IMR-90 (cell line): ENCODE data around the gene SPATA3. TPM values are rescaled to one million over a fixed set of nuclear protein-coding genes. Genes with fewer than 3 reads are reported as not detected.

Experiments
- ATAC-seq: fragments of 200-7000 bp; cut with Tn5 transposase; 2 replicates; pipeline ENCODE4 v1.9.1; 2020; ENCODE audit warnings: low read depth, mild to moderate bottlenecking, moderate library complexity
- BruUV-seq: library from RNA; stranded (reverse); fragments of 400-500 nt; replicated peaks from 2 replicates; lab custom pipeline; 2021; lab: Mats Ljungman, UMichigan
- CTCF ChIA-PET: fragments of 300-600 bp; formaldehyde crosslinking; extraction: SDS; loops from one replicate; lab custom pipeline; 2021; ENCODE audit warnings: antibody characterized with exemption; lab: Yijun Ruan, JAX
- POLR2A ChIA-PET: fragments of 300-600 bp; sonication (Branson Sonifier 250); formaldehyde crosslinking; loops from one replicate; lab custom pipeline; 2022; ENCODE audit warnings: antibody characterized with exemption; ENCODE audit not compliant: unreplicated experiment; lab: Charles Lee
- DNase-seq: peaks from one replicate; pipeline ENCODE4 v3.0.0; 2013
- H2AFZ ChIP-seq: replicated peaks from 2 replicates; pipeline ENCODE3; 2013; ENCODE audit warnings: low read length, mild to moderate bottlenecking; ENCODE audit not compliant: poor library complexity
- H2AK5ac ChIP-seq: 2 replicates; pipeline ENCODE4 v1.6.1; 2013; ENCODE audit warnings: low read depth, low read length, inconsistent platforms
- H2AK9ac ChIP-seq: replicated peaks from 2 replicates; pipeline ENCODE3; 2013; ENCODE audit warnings: mild to moderate bottlenecking, low read depth, low read length, moderate library complexity; ENCODE audit not compliant: poor library complexity
- H2BK120ac ChIP-seq: 2 replicates; pipeline ENCODE4 v1.6.1; 2013; ENCODE audit warnings: low read depth, low read length, inconsistent platforms
- H2BK15ac ChIP-seq: 3 replicates; pipeline ENCODE4 v1.6.1; 2013; ENCODE audit warnings: low read depth, low read length, inconsistent platforms
- H2BK20ac ChIP-seq: 2 replicates; pipeline ENCODE4 v1.6.1; 2013; ENCODE audit warnings: low read depth, mild to moderate bottlenecking, inconsistent platforms, low read length, moderate library complexity
- H2BK5ac ChIP-seq: 2 replicates; pipeline ENCODE4 v1.6.1; 2013; ENCODE audit warnings: mild to moderate bottlenecking, low read depth, low read length, inconsistent platforms; ENCODE audit not compliant: poor library complexity, severe bottlenecking
- H3K14ac ChIP-seq: replicated peaks from 2 replicates; pipeline ENCODE4 v1.6.1; 2013; ENCODE audit warnings: low read depth, low read length, inconsistent platforms
- H3K18ac ChIP-seq: 2 replicates; pipeline ENCODE4 v1.6.1; 2013; ENCODE audit warnings: low read depth, low read length, control low read depth
- H3K23ac ChIP-seq: 2 replicates; pipeline ENCODE4 v1.6.1; 2013; ENCODE audit warnings: low read depth, low read length, inconsistent platforms
- H3K27ac ChIP-seq: 2 replicates; pipeline ENCODE4 v1.5.1; 2013; ENCODE audit warnings: mild to moderate bottlenecking, control low read depth, low read length; ENCODE audit not compliant: insufficient read depth
- H3K27me3 ChIP-seq: 2 replicates; pipeline ENCODE4 v1.6.1; 2013; ENCODE audit warnings: low read length; ENCODE audit not compliant: control insufficient read depth, insufficient read depth
- H3K36me3 ChIP-seq: 2 replicates; pipeline ENCODE4 v1.6.1; 2013; ENCODE audit warnings: low read length, mixed read lengths; ENCODE audit not compliant: control insufficient read depth, insufficient read depth
- H3K4ac ChIP-seq: 2 replicates; pipeline ENCODE4 v1.6.1; 2013; ENCODE audit warnings: low read depth, low read length, inconsistent platforms
- H3K4me1 ChIP-seq: 2 replicates; pipeline ENCODE4 v1.6.1; 2013; ENCODE audit warnings: low read length, mixed read lengths; ENCODE audit not compliant: control insufficient read depth, insufficient read depth
- H3K4me2 ChIP-seq: 2 replicates; pipeline ENCODE4 v1.6.1; 2013; ENCODE audit warnings: low read depth, mild to moderate bottlenecking, control low read depth, low read length, moderate library complexity
- H3K4me3 ChIP-seq: 2 replicates; pipeline ENCODE4 v1.5.1; 2013; ENCODE audit warnings: low read depth, mild to moderate bottlenecking, control low read depth, low read length, moderate library complexity; ENCODE audit not compliant: insufficient read depth
- H3K56ac ChIP-seq: 2 replicates; pipeline ENCODE4 v1.6.1; 2013; ENCODE audit warnings: low read length, inconsistent platforms; ENCODE audit not compliant: insufficient read depth; ENCODE audit errors: extremely low read depth
- H3K79me1 ChIP-seq, 2 experiments: 2 replicates each; pipeline ENCODE4 v1.6.1; 2013; ENCODE audit warnings: low read length in 2 of 2, inconsistent platforms in 1 of 2, low read depth in 1 of 2
- H3K9ac ChIP-seq: 2 replicates; pipeline ENCODE4 v1.6.1; 2013; ENCODE audit warnings: low read depth, low read length, control low read depth
- H3K9me1 ChIP-seq: 2 replicates; pipeline ENCODE4 v1.6.1; 2013; ENCODE audit warnings: low read length, inconsistent platforms; ENCODE audit not compliant: insufficient read depth
- H3K9me3 ChIP-seq: 2 replicates; pipeline ENCODE4 v1.6.1; 2013; ENCODE audit warnings: low read length; ENCODE audit not compliant: control insufficient read depth, insufficient read depth
- H4K20me1 ChIP-seq: 2 replicates; pipeline ENCODE4 v1.6.1; 2013; ENCODE audit warnings: low read length, inconsistent platforms; ENCODE audit not compliant: insufficient read depth
- H4K5ac ChIP-seq: 2 replicates; pipeline ENCODE4 v1.6.1; 2013; ENCODE audit warnings: mild to moderate bottlenecking, low read depth, low read length, control low read depth
- H4K8ac ChIP-seq, 2 experiments: 2 replicates each; pipeline ENCODE4 v1.6.1; 2013; ENCODE audit warnings: low read depth in 2 of 2, low read length in 2 of 2, control low read depth in 1 of 2, inconsistent platforms in 1 of 2
- H4K91ac ChIP-seq: 2 replicates; pipeline ENCODE4 v1.6.1; 2013; ENCODE audit warnings: low read depth, low read length, inconsistent platforms; ENCODE audit not compliant: insufficient read depth
- BHLHE40 ChIP-seq: fragments of 150-350 bp; IDR thresholded peaks from 2 replicates; pipeline ENCODE4 v1.6.1; 2016; ENCODE audit warnings: mild to moderate bottlenecking, low read depth, low read length
- CEBPB ChIP-seq: IDR thresholded peaks from 2 replicates; pipeline ENCODE4 v1.6.1; 2012; ENCODE audit warnings: low read depth, low read length, improper control_type of control experiment
- CHD1 ChIP-seq: IDR thresholded peaks from 2 replicates; pipeline ENCODE4 v1.6.1; 2012; ENCODE audit warnings: low read depth, low read length, improper control_type of control experiment
- FOS ChIP-seq: fragments of 150-350 bp; IDR thresholded peaks from 2 replicates; pipeline ENCODE4 v1.6.1; 2016; ENCODE audit warnings: low read depth, low read length
- MAFK ChIP-seq: IDR thresholded peaks from 2 replicates; pipeline ENCODE4 v1.6.1; 2012; ENCODE audit warnings: low read depth, low read length, improper control_type of control experiment
- MAZ ChIP-seq: IDR thresholded peaks from 2 replicates; pipeline ENCODE4 v1.6.1; 2012; ENCODE audit warnings: low read depth, mild to moderate bottlenecking, low read length, improper control_type of control experiment, moderate library complexity, borderline replicate concordance
- MXI1 ChIP-seq: IDR thresholded peaks from 2 replicates; pipeline ENCODE4 v1.6.1; 2012; ENCODE audit warnings: low read depth, mild to moderate bottlenecking, low read length, moderate library complexity, borderline replicate concordance
- NFE2L2 ChIP-seq: fragments of 150-350 bp; IDR thresholded peaks from 2 replicates; pipeline ENCODE4 v1.6.1; 2016; ENCODE audit warnings: low read depth, mild to moderate bottlenecking, low read length
- POLR2A ChIP-seq: IDR thresholded peaks from 2 replicates; pipeline ENCODE4 v1.6.1; 2012; ENCODE audit warnings: mild to moderate bottlenecking, low read depth, low read length
- RAD21 ChIP-seq: IDR thresholded peaks from 2 replicates; pipeline ENCODE4 v1.6.1; 2012; ENCODE audit warnings: low read length, improper control_type of control experiment
- RCOR1 ChIP-seq: IDR thresholded peaks from 2 replicates; pipeline ENCODE4 v1.6.1; 2012; ENCODE audit warnings: mild to moderate bottlenecking, low read length, improper control_type of control experiment; ENCODE audit not compliant: insufficient replicate concordance
- RFX5 ChIP-seq: IDR thresholded peaks from 2 replicates; pipeline ENCODE4 v1.8.0; 2012; ENCODE audit warnings: low read depth, mild to moderate bottlenecking, low read length, moderate library complexity
- SMC3 ChIP-seq: fragments of 150-350 bp; IDR thresholded peaks from 2 replicates; pipeline ENCODE4 v1.6.1; 2016; ENCODE audit warnings: low read depth, mild to moderate bottlenecking, antibody characterized with exemption, low read length, moderate library complexity
- WGBS, 2 experiments: methylation state at CpG; one replicate each; pipeline versions ENCODE4 v1.1.5 to v1.1.7; 2013; ENCODE audit warnings: missing lambda C conversion rate in 2 of 2; ENCODE audit not compliant: insufficient read length in 1 of 2; ENCODE audit errors: extremely low coverage in 2 of 2; 5-methylcytosine and 5-hydroxymethylcytosine counted together
- dilution Hi-C: fragments of 300-500 bp; cut with HindIII; formaldehyde crosslinking; loops from one replicate; pipeline ENCODE4 v1.14.3; 2018; ENCODE audit warnings: low sequenced_read_pairs; ENCODE audit not compliant: unreplicated experiment
- in situ Hi-C: fragments of 300-500 bp; cut with MboI; formaldehyde crosslinking; loops from 3 replicates; pipeline ENCODE4 v1.14.3; 2019; ENCODE audit warnings: low sequenced_read_pairs, inconsistent platforms, mixed read lengths
- intact Hi-C: fragments of 100-400 bp; cut with micrococcal nuclease; formaldehyde crosslinking; loops from 2 replicates; pipeline ENCODE4 v1.10.0; 2022
- polyA plus RNA-seq, 3 experiments: library from polyadenylated mRNA; depleted of rRNA; stranded (reverse); fragments of >200 nt; gene quantifications; 2 replicates each; pipeline ENCODE4 v1.2.3, GENCODE V29; 2012; ENCODE audit warnings: low replicate concordance in 1 of 3
- total RNA-seq: library from RNA; depleted of rRNA; stranded (reverse); fragments of >200 nt; gene quantifications from 2 replicates; pipeline ENCODE4 v1.2.3, GENCODE V29; 2012
- TF ChIP-seq, protein P1 (sequence below): fragments of 150-350 bp; IDR thresholded peaks from 2 replicates; pipeline ENCODE4 v1.6.1; 2016; ENCODE audit warnings: low read depth, mild to moderate bottlenecking, low read length, moderate library complexity, borderline replicate concordance
- TF ChIP-seq, protein P2 (sequence below): conservative IDR thresholded peaks from 2 replicates; pipeline ENCODE4 v1.5.1; 2012; ENCODE audit warnings: mild to moderate bottlenecking, low read depth, low read length, improper control_type of control experiment
- TF ChIP-seq, protein P3 (sequence below): fragments of 150-350 bp; IDR thresholded peaks from 2 replicates; pipeline ENCODE4 v1.6.1; 2017; ENCODE audit warnings: mild to moderate bottlenecking, antibody characterized with exemption, low read length, low read depth

SPATA3 gene
- total and polyA plus RNA-seq, 2 of the 4 experiments (the other 2 are of a cell fraction) = not detected

DNA sequence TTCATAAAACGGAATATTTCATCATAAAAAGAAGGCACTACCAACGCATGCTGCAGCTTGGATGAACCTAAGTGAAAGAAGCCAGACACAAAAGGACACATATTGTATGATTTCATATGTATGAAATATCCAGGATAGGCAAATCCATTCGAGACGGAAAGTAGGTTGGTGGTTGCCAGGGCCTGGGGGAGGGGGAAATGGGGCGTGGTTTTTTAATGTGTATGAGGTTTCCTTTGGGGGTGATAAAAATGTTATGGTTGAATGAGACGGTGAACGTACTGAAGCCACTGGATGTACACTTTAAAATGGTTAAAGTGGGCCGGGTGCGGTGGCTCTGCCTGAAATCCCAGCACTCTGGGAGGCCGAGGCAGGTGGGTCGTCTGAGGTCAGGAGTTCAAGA is 20.0 kb upstream of the SPATA3 start:
- no peaks in the 10 kb centered on the region for H3K36me3 ChIP-seq
- H2AFZ ChIP-seq = no peak overlapping the region
- H4K5ac ChIP-seq = no peak overlapping the region
- TF ChIP-seq BHLHE40 (no peak), RAD21 (no peak), MAFK (no peak), RCOR1 (no peak), RFX5 (no peak), SMC3 (no peak), NFE2L2 (no peak), CHD1 (no peak), POLR2A (no peak), MXI1 (no peak), MAZ (no peak), FOS (no peak), CEBPB (no peak)
- TF ChIP-seq, protein P1, sequence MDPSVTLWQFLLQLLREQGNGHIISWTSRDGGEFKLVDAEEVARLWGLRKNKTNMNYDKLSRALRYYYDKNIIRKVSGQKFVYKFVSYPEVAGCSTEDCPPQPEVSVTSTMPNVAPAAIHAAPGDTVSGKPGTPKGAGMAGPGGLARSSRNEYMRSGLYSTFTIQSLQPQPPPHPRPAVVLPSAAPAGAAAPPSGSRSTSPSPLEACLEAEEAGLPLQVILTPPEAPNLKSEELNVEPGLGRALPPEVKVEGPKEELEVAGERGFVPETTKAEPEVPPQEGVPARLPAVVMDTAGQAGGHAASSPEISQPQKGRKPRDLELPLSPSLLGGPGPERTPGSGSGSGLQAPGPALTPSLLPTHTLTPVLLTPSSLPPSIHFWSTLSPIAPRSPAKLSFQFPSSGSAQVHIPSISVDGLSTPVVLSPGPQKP = no peak
- TF ChIP-seq, protein P2, sequence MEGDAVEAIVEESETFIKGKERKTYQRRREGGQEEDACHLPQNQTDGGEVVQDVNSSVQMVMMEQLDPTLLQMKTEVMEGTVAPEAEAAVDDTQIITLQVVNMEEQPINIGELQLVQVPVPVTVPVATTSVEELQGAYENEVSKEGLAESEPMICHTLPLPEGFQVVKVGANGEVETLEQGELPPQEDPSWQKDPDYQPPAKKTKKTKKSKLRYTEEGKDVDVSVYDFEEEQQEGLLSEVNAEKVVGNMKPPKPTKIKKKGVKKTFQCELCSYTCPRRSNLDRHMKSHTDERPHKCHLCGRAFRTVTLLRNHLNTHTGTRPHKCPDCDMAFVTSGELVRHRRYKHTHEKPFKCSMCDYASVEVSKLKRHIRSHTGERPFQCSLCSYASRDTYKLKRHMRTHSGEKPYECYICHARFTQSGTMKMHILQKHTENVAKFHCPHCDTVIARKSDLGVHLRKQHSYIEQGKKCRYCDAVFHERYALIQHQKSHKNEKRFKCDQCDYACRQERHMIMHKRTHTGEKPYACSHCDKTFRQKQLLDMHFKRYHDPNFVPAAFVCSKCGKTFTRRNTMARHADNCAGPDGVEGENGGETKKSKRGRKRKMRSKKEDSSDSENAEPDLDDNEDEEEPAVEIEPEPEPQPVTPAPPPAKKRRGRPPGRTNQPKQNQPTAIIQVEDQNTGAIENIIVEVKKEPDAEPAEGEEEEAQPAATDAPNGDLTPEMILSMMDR = no peak
- TF ChIP-seq, protein P3, sequence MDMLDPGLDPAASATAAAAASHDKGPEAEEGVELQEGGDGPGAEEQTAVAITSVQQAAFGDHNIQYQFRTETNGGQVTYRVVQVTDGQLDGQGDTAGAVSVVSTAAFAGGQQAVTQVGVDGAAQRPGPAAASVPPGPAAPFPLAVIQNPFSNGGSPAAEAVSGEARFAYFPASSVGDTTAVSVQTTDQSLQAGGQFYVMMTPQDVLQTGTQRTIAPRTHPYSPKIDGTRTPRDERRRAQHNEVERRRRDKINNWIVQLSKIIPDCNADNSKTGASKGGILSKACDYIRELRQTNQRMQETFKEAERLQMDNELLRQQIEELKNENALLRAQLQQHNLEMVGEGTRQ = no peak
- 83% methylated on average over 2 of the region's 11 CpGs; no CpG with 5 or more reads in 1 of the 2 experiments for WGBS, 2 experiments
- in situ Hi-C loops = no loop called here
- no peaks in the 10 kb centered on the region for H3K79me1 ChIP-seq
- H4K8ac ChIP-seq = no peak overlapping the region
- H2BK120ac ChIP-seq = no peak overlapping the region
- no peak overlapping the region for H3K23ac ChIP-seq
- ChIA-PET POLR2A (no interaction called here), CTCF (no interaction called here)
- no peak overlapping the region for H3K4me2 ChIP-seq
- H3K56ac ChIP-seq = no peak overlapping the region
- ATAC-seq (no peak), DNase-seq (no peak)
- dilution Hi-C loops = no loop called here
- H3K9me1 ChIP-seq = no peaks in the 10 kb centered on the region
- H2AK5ac ChIP-seq = no peak overlapping the region
- no peak overlapping the region for H3K4ac ChIP-seq
- no peak overlapping the region for H3K14ac ChIP-seq
- no peak overlapping the region for H3K9ac ChIP-seq
- no TSS peak for BruUV-seq
- H4K91ac ChIP-seq = no peak overlapping the region
- H3K9me3 ChIP-seq = no peaks in the 10 kb centered on the region
- no peaks in the 10 kb centered on the region for H4K20me1 ChIP-seq
- H3K27ac ChIP-seq = no peak overlapping the region
- 0 out of 2 replicates have a peak, but pooled peaks cover 2% of the 10 kb centered on the region for H3K4me1 ChIP-seq
- no peak overlapping the region for H3K18ac ChIP-seq
- H2BK15ac ChIP-seq = no peak overlapping the region
- intact Hi-C loops = no loop called here
- peaks cover 8% of the 10 kb centered on the region for H3K27me3 ChIP-seq
- no peak overlapping the region for H2BK20ac ChIP-seq
- H2BK5ac ChIP-seq = no peak overlapping the region
- no peak overlapping the region for H3K4me3 ChIP-seq
- no peak overlapping the region for H2AK9ac ChIP-seq
